Measurements from ENCODE around the gene APOLD1. TPM values are rescaled to one million over a fixed set of nuclear protein-coding genes. Genes with fewer than 3 reads are reported as not detected.
"Not testable (repeated sequence)": the region's sequence is repeated elsewhere in the genome, so short reads cannot be mapped to it uniquely, and the experiment has no call there.

Gene APOLD1
- total RNA-seq, 1 donor from 2014 or later: 7.4 TPM

- H3K4me1 ChIP-seq: no peaks in the 10 kb centered on the region
- no peak overlapping the region for H3K4me2 ChIP-seq
- no peaks in the 10 kb centered on the region for H3K27me3 ChIP-seq
- peaks cover 13% of the 10 kb centered on the region for H3K4me1 Mint-ChIP-seq
- no peaks in the 10 kb centered on the region for H4K20me1 ChIP-seq (ENCODE audit: low read depth)
- H3K4me3 Mint-ChIP-seq: no peak overlapping the region
- H3K36me3 Mint-ChIP-seq: no peaks in the 10 kb centered on the region
- no peaks in the 10 kb centered on the region for H3K36me3 ChIP-seq
- no peaks in the 10 kb centered on the region for H3K27me3 Mint-ChIP-seq (ENCODE audit: insufficient read depth, low read depth)
- no peak overlapping the region for H3K4me3 ChIP-seq
- H3K9ac ChIP-seq: no peak overlapping the region
- TF ChIP-seq EZH2phosphoT487 (IDR thresholded peaks at IDR 0.05) (no peak), EZH2 (IDR thresholded peaks at IDR 0.05) (no peak)
- TF ChIP-seq, protein P1, sequence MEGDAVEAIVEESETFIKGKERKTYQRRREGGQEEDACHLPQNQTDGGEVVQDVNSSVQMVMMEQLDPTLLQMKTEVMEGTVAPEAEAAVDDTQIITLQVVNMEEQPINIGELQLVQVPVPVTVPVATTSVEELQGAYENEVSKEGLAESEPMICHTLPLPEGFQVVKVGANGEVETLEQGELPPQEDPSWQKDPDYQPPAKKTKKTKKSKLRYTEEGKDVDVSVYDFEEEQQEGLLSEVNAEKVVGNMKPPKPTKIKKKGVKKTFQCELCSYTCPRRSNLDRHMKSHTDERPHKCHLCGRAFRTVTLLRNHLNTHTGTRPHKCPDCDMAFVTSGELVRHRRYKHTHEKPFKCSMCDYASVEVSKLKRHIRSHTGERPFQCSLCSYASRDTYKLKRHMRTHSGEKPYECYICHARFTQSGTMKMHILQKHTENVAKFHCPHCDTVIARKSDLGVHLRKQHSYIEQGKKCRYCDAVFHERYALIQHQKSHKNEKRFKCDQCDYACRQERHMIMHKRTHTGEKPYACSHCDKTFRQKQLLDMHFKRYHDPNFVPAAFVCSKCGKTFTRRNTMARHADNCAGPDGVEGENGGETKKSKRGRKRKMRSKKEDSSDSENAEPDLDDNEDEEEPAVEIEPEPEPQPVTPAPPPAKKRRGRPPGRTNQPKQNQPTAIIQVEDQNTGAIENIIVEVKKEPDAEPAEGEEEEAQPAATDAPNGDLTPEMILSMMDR (IDR thresholded peaks at IDR 0.05): no peak
- H3K79me2 ChIP-seq (ENCODE audit: low read depth): no peaks in the 10 kb centered on the region
- H3K9me3 Mint-ChIP-seq: no peaks in the 10 kb centered on the region
- no peaks in the 10 kb centered on the region for H3F3A ChIP-seq (ENCODE audit: low read depth)
- no peak overlapping the region for H3K27ac ChIP-seq
- DNase-seq (ENCODE audit: low spot score): no peak
- H2AFZ ChIP-seq (replicated peaks): no peak overlapping the region
- H3K27ac Mint-ChIP-seq: no peak overlapping the region
- H3K9me3 ChIP-seq (ENCODE audit: low read depth): no peaks in the 10 kb centered on the region
These were observed 21.5 kb downstream of the APOLD1 start for GRCh38 chr12:12806784-12807516.

GRCh38 chr12:12807517-12807903, 22.1 kb downstream of the APOLD1 start:
- not testable (repeated sequence) for H3K9me3 Mint-ChIP-seq; H3K4me2 ChIP-seq; H3F3A ChIP-seq (ENCODE audit: low read depth); H3K9me3 ChIP-seq (ENCODE audit: low read depth); H3K4me3 ChIP-seq; H3K79me2 ChIP-seq (ENCODE audit: low read depth); H3K9ac ChIP-seq; H3K27me3 ChIP-seq; H3K36me3 ChIP-seq; H3K27me3 Mint-ChIP-seq (ENCODE audit: insufficient read depth, low read depth); H3K27ac Mint-ChIP-seq; H3K4me3 Mint-ChIP-seq; H3K36me3 Mint-ChIP-seq; DNase-seq (ENCODE audit: low spot score); H2AFZ ChIP-seq (replicated peaks); H3K4me1 ChIP-seq; H4K20me1 ChIP-seq (ENCODE audit: low read depth); H3K27ac ChIP-seq
- peaks cover 13% of the 10 kb centered on the region for H3K4me1 Mint-ChIP-seq

GRCh38 chr12:12807970-12808702, 22.7 kb downstream of the APOLD1 start:
- no peak overlapping the region for H3K4me3 ChIP-seq
- H3K79me2 ChIP-seq (ENCODE audit: low read depth): peaks cover under 1% of the 10 kb centered on the region
- H3K4me1 ChIP-seq: no peaks in the 10 kb centered on the region
- H3K27ac ChIP-seq: no peak overlapping the region
- Mint-ChIP-seq H3K27ac (no peak overlapping the region), H3K36me3 (no peaks in the 10 kb centered on the region), H3K27me3 (ENCODE audit: insufficient read depth, low read depth) (no peaks in the 10 kb centered on the region), H3K9me3 (no peaks in the 10 kb centered on the region), H3K4me3 (no peak overlapping the region), H3K4me1 (peaks cover 19% of the 10 kb centered on the region)
- H3K4me2 ChIP-seq: no peak overlapping the region
- H3K9me3 ChIP-seq (ENCODE audit: low read depth): no peaks in the 10 kb centered on the region
- no peaks in the 10 kb centered on the region for H3K27me3 ChIP-seq
- no peak for TF ChIP-seq EZH2 (IDR thresholded peaks at IDR 0.05)
- TF ChIP-seq, protein P1 (IDR thresholded peaks at IDR 0.05): no peak
- TF ChIP-seq EZH2phosphoT487 (IDR thresholded peaks at IDR 0.05): no peak
- no peak for DNase-seq (ENCODE audit: low spot score)
- H4K20me1 ChIP-seq (ENCODE audit: low read depth): no peaks in the 10 kb centered on the region
- no peak overlapping the region for H3K9ac ChIP-seq
- H3K36me3 ChIP-seq: no peaks in the 10 kb centered on the region
- H3F3A ChIP-seq (ENCODE audit: low read depth): no peaks in the 10 kb centered on the region
- no peak overlapping the region for H2AFZ ChIP-seq (replicated peaks)

DNA sequence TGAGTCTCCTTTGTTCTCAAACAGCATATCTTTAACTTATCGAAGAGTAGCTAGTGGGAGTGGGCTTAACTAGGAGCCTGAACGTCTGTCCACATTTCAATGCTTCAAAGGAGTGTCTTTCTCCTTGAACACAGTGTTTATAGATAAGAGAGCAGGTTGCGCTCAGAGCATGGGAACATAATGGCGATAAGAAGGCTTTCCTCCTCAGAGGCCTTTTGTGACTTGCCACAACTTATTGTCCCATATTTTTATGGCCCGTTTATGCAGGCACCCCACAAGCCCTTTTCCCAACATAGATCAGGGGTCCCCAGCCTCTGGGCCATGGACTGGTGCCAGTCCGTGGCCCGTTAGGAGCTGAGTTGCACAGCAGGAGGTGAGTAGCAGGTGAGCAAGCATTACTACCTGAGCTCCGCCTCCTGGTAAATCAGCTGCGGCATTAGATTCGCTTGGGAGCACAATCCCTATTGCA, 25.1 kb downstream of the APOLD1 start:
- no peaks in the 10 kb centered on the region for H3K9me3 Mint-ChIP-seq
- no peak overlapping the region for H3K27ac ChIP-seq
- H4K20me1 ChIP-seq (ENCODE audit: low read depth): no peaks in the 10 kb centered on the region
- no peaks in the 10 kb centered on the region for H3K9me3 ChIP-seq (ENCODE audit: low read depth)
- H3K9ac ChIP-seq: no peak overlapping the region
- H3K79me2 ChIP-seq (ENCODE audit: low read depth): peaks cover 25% of the 10 kb centered on the region
- peaks cover 28% of the 10 kb centered on the region for H3K4me1 Mint-ChIP-seq
- H3K36me3 Mint-ChIP-seq: peaks cover 3% of the 10 kb centered on the region
- H3K27ac Mint-ChIP-seq: no peak overlapping the region
- no peak overlapping the region for H3K4me2 ChIP-seq
- no peak overlapping the region for H3K4me3 ChIP-seq
- H3F3A ChIP-seq (ENCODE audit: low read depth): no peaks in the 10 kb centered on the region
- DNase-seq (ENCODE audit: low spot score): no peak
- TF ChIP-seq EZH2 (IDR thresholded peaks at IDR 0.05): no peak
- no peak for TF ChIP-seq EZH2phosphoT487 (IDR thresholded peaks at IDR 0.05)
- TF ChIP-seq, protein P1 (IDR thresholded peaks at IDR 0.05): no peak
- peaks cover 6% of the 10 kb centered on the region for H3K4me1 ChIP-seq
- no peaks in the 10 kb centered on the region for H3K36me3 ChIP-seq
- H2AFZ ChIP-seq (replicated peaks): no peak overlapping the region
- no peak overlapping the region for H3K4me3 Mint-ChIP-seq
- H3K27me3 Mint-ChIP-seq (ENCODE audit: insufficient read depth, low read depth): no peaks in the 10 kb centered on the region
- H3K27me3 ChIP-seq: no peaks in the 10 kb centered on the region
